IPS-NIHi11 (cell line): ENCODE results near the gene SCRN2.

Experiments
- DNase-seq: peaks from one replicate; pipeline ENCODE4 v3.0.0; 2012; ENCODE audit warnings: mixed read lengths, low spot score

Gene SCRN2

GRCh38 chr17:47840742-47841487, at the start of gene SCRN2:
SCRN2 (minus strand) TSS chr17:47841273; CDS start chr17:47840843, 430 bp downstream.
- DNase-seq, result peak; percentile 96

DNA sequence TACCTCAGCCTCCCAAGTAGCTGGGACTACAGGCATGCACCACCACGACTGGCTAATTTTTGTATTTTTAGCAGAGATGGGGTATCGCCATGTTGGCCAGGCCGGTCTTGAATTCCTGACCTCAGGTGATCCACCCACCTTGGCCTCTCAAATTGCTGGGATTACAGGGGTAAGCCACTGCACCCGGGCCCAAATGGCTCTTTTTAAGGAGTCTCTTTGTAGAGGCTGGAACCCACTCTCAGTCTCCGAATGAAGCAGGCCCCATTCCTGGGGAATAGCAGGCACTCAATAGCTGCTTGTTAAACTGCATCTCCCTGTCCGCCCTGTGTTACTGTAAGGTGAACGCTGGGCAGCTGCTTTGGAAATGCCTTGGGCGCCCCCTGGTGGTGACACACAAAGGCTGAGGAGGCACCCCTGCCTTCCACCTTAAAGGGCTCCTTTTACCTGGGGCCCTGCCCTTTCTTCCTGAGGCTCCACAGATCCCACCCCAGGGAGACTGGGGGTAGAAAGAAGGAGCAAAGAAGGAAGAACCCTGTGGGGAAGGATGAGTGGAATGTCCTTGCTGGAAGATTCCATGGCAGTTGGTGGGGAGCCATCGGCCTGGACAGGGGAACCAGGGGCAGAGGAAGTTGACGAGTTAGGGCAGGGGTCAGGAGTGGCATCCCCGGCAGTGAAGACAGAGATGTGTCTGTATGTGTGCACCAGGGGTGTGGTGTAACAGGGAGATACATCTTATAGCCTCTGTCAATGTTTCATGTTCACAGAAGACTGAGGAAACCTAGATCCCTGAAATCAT, 48.9 kb upstream of the SCRN2 start:
- DNase-seq, result peak; percentile 82

DNA sequence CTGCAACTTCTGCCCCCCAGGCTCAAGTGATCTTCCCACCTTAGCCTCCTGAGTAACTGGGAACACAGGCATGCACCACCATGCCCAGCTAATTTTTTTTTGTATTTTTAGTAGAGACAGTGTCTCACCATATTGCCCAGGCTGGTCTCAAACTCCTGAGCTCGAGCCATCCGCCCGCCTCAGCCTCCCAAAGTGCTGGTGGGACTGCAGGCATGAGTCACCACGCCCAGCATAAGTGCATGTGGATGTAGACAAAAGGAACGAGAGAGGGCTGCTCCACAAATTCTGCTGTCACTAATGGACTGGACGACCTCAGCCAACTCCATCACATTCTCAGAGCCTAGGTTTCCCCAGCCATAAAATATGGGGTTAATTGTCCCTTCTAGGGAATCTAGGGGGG, 47.2 kb upstream of the SCRN2 start:
- no peak for DNase-seq

DNA sequence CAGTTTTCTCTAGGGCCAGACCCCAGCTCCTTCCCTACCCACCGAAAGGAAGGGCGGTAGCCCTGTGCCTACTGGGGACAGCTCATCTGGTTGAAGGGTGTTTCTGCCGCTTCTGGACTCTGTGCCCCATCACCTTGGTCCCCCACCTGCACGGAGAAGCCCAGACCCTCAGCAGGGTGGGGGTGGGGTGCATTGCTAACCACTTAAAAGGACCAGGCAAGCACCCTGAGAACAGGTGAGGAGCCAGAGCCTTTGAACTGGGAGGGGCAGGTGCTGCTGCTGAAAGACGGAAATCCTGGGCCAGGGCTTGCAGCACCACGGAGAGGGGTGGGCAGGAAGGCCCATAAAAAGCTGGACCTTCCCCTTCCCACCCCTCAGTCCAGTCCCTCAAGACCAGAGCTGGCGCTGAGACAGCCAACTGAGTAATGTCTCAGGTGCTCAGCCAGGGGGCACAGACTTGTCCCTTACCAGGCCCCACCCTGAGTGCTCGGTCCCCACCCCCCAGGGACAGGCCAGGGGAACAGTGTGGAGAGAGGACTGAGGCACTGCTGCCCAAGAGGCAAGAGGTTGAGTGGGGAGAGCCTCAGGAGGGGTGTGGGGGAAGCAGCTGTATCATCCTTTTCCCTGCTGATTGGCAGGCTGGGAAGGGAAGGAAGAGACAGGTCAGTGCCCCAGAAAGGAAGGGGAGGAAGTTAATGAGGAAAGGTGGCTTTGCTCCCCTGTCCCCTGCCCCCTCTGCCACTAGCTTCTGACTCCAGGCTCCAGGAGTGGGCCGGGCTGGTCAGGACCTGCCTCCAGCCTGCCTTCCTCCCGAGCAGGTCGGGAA, 44.0 kb upstream of the SCRN2 start:
- DNase-seq, result no peak

GRCh38 chr17:47884427-47884740, 43.3 kb upstream of the SCRN2 start:
- no peak for DNase-seq

DNA sequence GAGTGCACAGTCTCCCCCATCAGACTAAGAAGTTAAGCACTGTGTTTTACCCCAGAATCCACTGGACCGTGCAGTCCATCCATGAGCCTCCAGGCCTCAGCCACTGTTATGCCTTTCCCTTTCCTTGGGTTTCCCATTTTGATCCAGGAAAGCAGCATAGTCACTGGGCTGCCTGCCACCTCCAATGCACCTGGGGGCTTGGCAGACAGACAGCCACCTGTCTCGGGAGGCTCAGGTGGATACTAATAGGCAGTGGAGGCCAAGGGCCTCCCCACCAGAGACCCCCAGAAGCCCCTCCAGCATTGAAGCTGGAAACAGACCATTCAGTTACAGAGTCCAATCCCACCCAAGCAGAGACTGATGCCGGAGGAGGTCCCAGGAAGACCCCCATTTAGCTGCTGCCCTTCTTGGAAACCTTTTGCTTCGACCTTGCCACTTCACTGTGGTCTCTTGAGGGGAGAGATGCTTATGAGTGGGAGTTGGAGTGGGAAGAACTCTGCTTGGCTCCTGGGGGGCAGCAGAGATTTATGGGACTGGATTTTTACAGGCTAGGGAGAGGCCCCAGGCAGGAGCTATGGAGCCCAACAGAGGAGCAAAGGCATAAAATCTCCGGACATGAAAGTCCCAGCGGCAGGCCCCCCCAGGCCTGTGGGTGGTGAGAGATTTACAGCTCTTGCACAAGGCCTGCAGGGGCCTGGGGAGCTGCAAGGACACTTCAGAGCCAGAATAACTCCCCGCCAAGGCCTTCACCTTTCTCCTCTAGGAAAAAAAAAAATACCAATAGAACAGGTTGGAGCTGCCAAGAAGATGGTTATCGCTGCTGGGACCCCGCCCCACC, 42.7 kb upstream of the SCRN2 start:
- DNase-seq, result no peak

GRCh38 chr17:47882695-47883588, 41.9 kb upstream of the SCRN2 start:
- DNase-seq, result no peak

- no peak for DNase-seq
These were observed 41.2 kb upstream of the SCRN2 start for GRCh38 chr17:47882247-47882646.

GRCh38 chr17:47879776-47880454, 38.8 kb upstream of the SCRN2 start:
- no peak for DNase-seq

- DNase-seq, result no peak
These were observed 38.0 kb upstream of the SCRN2 start for GRCh38 chr17:47879028-47879585.

DNA sequence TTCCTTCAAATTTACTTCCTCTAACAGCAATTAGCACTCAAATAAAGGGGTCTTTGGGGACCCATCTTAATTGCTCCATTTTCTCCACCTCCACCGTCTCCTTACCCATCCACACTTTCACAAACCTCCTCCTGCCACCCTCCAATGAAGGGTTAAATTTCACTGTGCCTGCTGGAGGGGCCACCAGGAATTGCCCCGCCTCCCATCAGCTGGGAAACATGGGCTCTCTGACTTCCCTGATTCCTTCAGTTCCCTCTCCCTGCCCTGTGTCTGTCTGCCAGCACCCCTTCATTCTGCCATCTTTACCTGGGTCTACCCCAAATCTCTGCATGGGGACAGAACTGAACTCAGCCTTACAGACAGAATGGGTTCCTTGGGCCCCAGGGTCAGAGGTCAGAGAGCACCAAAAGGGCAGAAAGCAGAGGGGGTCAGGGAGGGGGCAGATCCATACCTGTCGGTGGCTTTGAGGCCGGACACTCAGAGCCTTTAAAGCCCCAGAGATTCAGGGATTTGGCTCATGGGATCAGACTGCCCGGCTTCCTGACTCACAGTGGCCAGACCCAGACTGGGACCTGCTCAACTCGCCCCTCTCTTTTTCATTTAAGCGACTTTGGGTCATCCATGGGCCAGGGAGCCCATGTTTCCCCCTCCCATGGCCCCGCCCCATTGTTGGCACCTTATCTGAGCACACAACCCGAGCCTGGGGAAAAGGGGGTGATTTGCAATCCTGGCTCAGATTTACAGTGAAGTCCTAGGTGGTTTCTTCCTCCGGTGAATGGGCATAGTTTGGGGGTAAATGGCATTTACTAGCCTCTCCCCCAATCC, 37.3 kb upstream of the SCRN2 start:
- no peak for DNase-seq

- no peak for DNase-seq
These were observed 36.4 kb upstream of the SCRN2 start for GRCh38 chr17:47877368-47878034.

DNA sequence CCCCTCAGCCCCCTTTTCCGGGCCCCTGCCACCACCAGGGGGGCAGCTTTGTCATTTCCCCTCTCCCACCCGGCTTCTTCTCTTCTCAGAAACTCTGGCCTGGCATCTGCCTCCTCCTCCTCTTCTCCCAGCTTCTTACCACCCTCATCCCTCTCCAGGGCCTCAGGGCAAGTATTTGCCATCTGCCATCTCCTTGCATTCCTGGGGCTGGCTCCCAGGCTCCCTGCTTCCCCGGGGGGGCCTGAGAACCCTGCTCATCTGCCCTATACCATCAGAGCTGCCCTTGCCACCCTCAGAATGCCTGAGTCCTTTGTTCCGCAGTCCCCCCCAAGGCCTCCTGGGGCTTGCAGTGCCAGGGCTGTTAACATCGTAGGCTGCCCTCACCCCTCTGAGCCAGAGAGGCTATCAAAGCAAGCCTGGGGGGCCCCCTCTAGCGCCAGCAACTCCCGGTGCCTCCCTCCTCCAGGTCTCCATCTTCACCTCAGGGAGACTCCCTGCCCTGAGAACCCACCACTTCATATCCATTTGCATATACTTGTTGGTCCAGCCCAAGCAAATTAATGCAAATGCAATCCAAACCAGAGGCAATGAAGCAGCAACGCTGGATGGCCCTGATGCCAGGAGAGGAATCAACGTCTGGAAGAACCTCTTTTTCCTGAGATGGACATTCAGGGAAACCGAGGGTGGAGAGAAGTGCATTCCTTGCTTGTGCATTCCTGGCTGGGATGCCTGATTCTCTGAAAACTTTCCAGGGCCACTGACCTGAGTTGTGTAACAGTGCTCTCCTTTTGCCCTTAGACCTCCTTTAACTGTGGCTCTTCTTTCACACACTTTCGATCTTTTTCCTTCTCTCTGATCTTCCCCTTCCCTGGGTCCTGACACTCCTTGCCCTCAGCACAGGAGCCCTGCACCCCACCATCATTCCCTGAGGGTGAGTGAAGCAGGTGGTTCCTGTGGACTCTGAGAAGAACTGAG, 34.2 kb upstream of the SCRN2 start:
- DNase-seq, result no peak

- no peak for DNase-seq
These were observed 32.4 kb upstream of the SCRN2 start for GRCh38 chr17:47873200-47874090.

DNA sequence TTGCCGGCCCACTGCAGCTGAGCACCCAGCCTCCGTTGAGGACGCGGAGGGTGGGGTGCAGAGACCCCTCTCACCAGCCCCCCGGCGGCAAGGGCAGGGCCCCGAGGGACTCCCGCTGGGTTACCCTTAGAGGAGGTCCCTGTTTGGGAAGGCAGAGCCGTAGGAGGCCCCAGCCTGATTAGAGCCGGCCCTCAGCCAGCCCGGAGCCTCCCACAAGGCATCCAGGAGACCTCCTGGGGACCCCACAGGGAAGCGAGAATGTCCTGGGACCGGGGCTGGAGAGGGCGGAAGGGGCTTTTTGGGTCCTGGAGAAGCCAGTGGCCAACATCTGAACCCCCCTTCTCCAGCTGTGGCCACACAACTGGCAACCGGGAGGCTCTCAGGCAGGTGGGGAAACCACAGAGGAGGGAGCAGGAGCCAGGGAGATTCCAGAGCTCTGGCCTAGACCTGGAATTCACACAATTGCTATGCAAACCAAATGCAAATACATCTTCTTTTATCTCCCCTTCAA, 31.6 kb upstream of the SCRN2 start:
- peak; percentile 35 for DNase-seq
